Inflammatory macrophage (primary cell): Measurements from ENCODE around the gene DIS3L2.
"Not testable (repeated sequence)": the region's sequence is repeated elsewhere in the genome, so short reads cannot be mapped to it uniquely, and the experiment has no call there.

ENCODE experiments used
- DNase-seq, 2 donors: peaks; one replicate each; pipeline ENCODE4 v3.0.0-alpha.2; 2020 to 2022

Gene DIS3L2

GRCh38 chr2:232378735-232379151 is 417.2 kb downstream of the DIS3L2 start, which contains the start of gene ALPP:
Gene ALPP (plus strand): TSS chr2:232378751. CDS start chr2:232378803, 52 bp downstream.
- not testable (repeated sequence) for DNase-seq

DNA sequence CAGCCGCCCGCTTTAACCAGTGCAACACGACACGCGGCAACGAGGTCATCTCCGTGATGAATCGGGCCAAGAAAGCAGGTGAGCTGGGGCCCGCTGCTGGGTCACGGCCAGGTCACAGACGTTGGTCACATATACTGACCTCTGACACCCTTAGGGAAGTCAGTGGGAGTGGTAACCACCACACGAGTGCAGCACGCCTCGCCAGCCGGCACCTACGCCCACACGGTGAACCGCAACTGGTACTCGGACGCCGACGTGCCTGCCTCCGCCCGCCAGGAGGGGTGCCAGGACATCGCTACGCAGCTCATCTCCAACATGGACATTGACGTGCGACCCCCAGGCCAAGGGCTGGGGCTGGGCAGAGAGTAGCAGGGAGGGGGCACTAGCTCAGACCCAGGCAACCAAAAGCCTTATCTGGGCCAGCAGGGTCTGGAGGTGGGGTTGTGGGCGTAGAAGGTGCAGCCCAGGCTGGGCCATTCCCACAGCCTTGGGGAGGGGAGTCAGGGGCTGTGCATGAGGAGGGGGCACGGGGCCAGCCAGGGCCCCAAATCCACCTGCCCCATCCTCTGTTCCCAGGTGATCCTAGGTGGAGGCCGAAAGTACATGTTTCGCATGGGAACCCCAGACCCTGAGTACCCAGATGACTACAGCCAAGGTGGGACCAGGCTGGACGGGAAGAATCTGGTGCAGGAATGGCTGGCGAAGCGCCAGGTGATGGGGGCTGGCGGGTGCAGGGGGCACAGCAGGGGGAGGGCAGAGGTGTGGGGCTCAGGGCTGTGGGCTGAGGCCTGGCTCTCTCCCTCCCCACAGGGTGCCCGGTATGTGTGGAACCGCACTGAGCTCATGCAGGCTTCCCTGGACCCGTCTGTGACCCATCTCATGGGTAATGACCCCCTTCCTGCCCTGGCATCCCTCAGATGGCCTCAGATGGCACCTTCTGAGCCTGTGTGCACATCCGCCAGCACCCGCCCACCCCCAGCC is 418.4 kb downstream of the DIS3L2 start:
- DNase-seq: not testable (repeated sequence)

GRCh38 chr2:232381204-232382031 is 419.9 kb downstream of the DIS3L2 start:
- DNase-seq: not testable (repeated sequence)

GRCh38 chr2:232382331-232383225 is 421.1 kb downstream of the DIS3L2 start:
- no peak for DNase-seq

DNA sequence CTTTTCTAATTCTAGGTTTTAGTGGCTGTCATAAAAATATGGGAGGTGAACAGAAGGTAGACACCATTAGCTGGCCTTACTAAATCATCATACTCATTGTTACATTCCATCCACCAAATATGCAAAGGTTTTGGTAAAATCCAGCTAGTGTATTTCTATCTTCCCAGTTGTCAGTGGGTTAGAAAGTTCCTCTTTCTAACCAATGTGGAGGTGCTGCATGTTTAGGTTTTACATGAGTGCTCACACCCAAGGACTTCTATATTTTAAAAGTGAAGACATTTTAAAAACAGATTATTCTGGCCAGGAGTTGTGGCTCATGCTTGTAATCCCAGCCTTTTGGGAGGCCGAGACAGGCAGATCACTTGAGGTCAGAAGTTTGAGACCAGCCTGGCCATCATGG is 423.0 kb downstream of the DIS3L2 start:
- no peak for DNase-seq

DNA sequence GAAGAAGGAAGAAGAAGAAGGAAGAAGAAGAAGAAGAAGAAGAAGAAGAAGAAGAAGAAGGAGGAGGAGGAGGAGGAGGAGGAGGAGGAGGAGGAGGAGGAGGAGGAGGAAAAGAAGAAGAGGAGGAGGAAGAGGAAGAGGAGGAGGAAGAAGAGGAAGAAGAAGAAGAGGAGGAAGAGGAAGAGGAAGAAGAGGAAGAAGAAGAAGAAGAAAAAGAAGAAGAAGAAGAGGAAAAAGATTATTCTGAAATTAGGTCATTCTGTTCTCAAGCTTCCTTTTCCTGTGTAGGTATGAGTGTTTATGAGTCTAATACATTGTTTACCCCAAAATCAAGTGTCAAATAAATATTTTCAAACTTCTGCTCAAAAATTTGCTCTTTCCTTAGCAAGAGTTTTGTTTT is 423.5 kb downstream of the DIS3L2 start:
- DNase-seq: not testable (repeated sequence)

- no peak for DNase-seq
Observed at GRCh38 chr2:232385660-232386489, 424.4 kb downstream of the DIS3L2 start.

DNA sequence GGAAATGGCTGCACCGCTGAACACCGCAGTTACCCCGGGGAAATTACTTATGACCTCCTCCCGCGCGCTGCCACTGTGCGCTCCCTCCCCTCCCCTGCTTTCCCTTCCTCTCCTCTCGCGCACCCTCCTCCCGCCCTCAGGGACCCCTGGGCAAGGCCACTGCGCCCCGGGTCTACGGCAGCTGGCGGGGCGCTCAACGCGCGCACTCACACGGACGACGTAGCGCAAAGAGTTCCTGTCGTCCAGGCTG is 424.9 kb downstream of the DIS3L2 start:
- no peak for DNase-seq
